ENCODE data around the gene WDFY4. TPM values are rescaled to one million over a fixed set of nuclear protein-coding genes. Genes with fewer than 3 reads are reported as not detected.

The WDFY4 gene
- total and polyA plus RNA-seq, 2 experiments from 2014 or later = 0.14 TPM; not detected in 1

DNA sequence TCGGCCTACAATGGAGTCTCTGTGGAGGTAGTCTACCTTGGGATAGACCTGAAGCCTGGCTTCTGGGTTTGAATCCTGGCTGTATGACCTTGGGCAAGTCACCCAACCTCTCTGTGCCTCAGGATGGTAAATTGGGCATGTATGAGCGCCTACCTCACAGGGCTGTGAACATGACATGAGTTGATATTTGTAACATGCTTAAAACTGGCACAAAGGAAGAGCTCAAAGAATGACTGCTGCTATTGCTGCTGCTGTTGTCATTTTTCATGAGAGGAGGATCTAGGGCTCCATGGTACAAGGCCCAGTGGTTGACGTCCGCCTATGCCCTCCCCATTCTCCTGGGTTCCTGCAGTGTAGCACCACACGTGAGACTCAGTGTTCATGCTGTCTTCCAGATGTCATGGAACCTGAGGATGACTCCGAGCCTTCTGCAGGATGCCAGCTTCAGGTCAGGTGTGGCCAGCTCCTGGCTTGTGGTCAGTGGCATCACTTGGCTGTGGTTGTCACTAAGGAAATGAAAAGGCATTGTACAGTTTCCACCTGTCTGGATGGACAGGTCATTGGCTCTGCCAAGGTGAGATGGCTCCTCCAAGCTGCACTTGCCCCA lies 95.0 kb downstream of the WDFY4 start:
- H3K36me3 ChIP-seq (ENCODE audit: insufficient read depth) = no peaks in the 10 kb centered on the region
- ATAC-seq = no peak
- H2AFZ ChIP-seq = no peak overlapping the region
- H3K9me3 Mint-ChIP-seq = no peaks in the 10 kb centered on the region
- no peak overlapping the region for H3K4me2 ChIP-seq
- no peaks in the 10 kb centered on the region for H4K20me1 ChIP-seq (replicated peaks; ENCODE audit: insufficient read depth)
- H3K4me1 Mint-ChIP-seq = peaks cover 3% of the 10 kb centered on the region; the same call in 1 of the 3 replicates
- no peaks in the 10 kb centered on the region for H3K27me3 ChIP-seq (ENCODE audit: insufficient read depth)
- TF ChIP-seq NANOG (IDR thresholded peaks at IDR 0.05; ENCODE audit: borderline replicate concordance) = no peak
- H3F3A ChIP-seq (replicated peaks; ENCODE audit: low read depth) = no peaks in the 10 kb centered on the region
- H3K27me3 Mint-ChIP-seq (ENCODE audit: insufficient read depth, low read depth, poor library complexity) = no peaks in the 10 kb centered on the region
- H3K9me2 ChIP-seq (ENCODE audit: insufficient read depth) = 0 out of 2 replicates have a peak, but pooled peaks cover 4% of the 10 kb centered on the region
- no peaks in the 10 kb centered on the region for H3K36me3 Mint-ChIP-seq (ENCODE audit: low read depth)
- H3K4me1 ChIP-seq (ENCODE audit: insufficient read depth) = no peaks in the 10 kb centered on the region
- no peak overlapping the region for H3K27ac Mint-ChIP-seq
- no peak overlapping the region for H3K27ac ChIP-seq (ENCODE audit: low read depth)
- no peaks in the 10 kb centered on the region for H3K79me2 ChIP-seq (replicated peaks; ENCODE audit: insufficient read depth)
- H3K4me3 ChIP-seq = no peak overlapping the region
- no peak overlapping the region for H3K4me3 Mint-ChIP-seq
- DNase-seq (ENCODE audit: low spot score) = no peak

DNA sequence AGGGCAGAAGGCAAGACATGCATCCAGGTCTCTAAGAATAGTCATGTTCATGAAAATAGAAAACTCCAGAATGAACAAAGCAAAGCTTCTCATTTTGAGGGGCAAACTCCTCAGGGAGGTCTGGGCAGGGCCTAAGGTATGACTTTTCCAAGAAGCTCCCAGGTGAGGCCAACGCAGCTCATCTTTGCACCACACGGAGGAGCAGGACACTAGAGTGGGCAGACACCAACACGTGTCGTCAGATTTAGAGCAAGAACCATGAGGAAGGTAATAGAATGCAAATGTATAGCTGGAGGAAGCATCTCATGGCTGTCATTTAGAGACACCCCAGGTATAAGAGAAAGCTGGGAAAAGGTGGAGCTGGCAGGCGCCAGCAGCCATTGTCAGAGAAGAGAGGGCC lies 95.7 kb downstream of the WDFY4 start:
- no peaks in the 10 kb centered on the region for H3K9me3 Mint-ChIP-seq
- TF ChIP-seq STAT1 (IDR thresholded peaks at IDR 0.05; ENCODE audit: unreplicated experiment) (no peak), CREB1 (CRISPR knock-in tag; IDR thresholded peaks at IDR 0.05; ENCODE audit: low read depth) (no peak), POLR2AphosphoS5 (IDR thresholded peaks at IDR 0.05; ENCODE audit: low read depth) (no peak), JUNB (IDR thresholded peaks at IDR 0.05; ENCODE audit: unreplicated experiment) (no peak), EZH2phosphoT487 (IDR thresholded peaks at IDR 0.05; ENCODE audit: unreplicated experiment) (no peak), ZNF331 (CRISPR knock-in tag; IDR thresholded peaks at IDR 0.05; ENCODE audit: low read depth) (no peak), EZH2 (IDR thresholded peaks at IDR 0.05; ENCODE audit: low read depth, unreplicated experiment) (no peak), ZNF114 (CRISPR knock-in tag; IDR thresholded peaks at IDR 0.05) (no peak)
- TF ChIP-seq, protein P1, sequence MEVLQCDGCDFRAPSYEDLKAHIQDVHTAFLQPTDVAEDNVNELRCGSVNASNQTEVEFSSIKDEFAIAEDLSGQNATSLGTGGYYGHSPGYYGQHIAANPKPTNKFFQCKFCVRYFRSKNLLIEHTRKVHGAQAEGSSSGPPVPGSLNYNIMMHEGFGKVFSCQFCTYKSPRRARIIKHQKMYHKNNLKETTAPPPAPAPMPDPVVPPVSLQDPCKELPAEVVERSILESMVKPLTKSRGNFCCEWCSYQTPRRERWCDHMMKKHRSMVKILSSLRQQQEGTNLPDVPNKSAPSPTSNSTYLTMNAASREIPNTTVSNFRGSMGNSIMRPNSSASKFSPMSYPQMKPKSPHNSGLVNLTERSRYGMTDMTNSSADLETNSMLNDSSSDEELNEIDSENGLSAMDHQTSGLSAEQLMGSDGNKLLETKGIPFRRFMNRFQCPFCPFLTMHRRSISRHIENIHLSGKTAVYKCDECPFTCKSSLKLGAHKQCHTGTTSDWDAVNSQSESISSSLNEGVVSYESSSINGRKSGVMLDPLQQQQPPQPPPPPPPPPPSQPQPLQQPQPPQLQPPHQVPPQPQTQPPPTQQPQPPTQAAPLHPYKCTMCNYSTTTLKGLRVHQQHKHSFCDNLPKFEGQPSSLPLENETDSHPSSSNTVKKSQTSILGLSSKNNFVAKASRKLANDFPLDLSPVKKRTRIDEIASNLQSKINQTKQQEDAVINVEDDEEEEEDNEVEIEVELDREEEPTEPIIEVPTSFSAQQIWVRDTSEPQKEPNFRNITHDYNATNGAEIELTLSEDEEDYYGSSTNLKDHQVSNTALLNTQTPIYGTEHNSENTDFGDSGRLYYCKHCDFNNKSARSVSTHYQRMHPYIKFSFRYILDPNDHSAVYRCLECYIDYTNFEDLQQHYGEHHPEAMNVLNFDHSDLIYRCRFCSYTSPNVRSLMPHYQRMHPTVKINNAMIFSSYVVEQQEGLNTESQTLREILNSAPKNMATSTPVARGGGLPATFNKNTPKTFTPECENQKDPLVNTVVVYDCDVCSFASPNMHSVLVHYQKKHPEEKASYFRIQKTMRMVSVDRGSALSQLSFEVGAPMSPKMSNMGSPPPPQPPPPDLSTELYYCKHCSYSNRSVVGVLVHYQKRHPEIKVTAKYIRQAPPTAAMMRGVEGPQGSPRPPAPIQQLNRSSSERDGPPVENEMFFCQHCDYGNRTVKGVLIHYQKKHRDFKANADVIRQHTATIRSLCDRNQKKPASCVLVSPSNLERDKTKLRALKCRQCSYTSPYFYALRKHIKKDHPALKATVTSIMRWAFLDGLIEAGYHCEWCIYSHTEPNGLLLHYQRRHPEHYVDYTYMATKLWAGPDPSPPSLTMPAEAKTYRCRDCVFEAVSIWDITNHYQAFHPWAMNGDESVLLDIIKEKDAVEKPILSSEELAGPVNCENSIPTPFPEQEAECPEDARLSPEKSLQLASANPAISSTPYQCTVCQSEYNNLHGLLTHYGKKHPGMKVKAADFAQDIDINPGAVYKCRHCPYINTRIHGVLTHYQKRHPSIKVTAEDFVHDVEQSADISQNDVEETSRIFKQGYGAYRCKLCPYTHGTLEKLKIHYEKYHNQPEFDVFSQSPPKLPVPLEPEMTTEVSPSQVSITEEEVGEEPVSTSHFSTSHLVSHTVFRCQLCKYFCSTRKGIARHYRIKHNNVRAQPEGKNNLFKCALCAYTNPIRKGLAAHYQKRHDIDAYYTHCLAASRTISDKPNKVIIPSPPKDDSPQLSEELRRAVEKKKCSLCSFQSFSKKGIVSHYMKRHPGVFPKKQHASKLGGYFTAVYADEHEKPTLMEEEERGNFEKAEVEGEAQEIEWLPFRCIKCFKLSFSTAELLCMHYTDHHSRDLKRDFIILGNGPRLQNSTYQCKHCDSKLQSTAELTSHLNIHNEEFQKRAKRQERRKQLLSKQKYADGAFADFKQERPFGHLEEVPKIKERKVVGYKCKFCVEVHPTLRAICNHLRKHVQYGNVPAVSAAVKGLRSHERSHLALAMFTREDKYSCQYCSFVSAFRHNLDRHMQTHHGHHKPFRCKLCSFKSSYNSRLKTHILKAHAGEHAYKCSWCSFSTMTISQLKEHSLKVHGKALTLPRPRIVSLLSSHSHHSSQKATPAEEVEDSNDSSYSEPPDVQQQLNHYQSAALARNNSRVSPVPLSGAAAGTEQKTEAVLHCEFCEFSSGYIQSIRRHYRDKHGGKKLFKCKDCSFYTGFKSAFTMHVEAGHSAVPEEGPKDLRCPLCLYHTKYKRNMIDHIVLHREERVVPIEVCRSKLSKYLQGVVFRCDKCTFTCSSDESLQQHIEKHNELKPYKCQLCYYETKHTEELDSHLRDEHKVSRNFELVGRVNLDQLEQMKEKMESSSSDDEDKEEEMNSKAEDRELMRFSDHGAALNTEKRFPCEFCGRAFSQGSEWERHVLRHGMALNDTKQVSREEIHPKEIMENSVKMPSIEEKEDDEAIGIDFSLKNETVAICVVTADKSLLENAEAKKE (CRISPR knock-in tag; IDR thresholded peaks at IDR 0.05) = no peak
- TF ChIP-seq, protein P2, sequence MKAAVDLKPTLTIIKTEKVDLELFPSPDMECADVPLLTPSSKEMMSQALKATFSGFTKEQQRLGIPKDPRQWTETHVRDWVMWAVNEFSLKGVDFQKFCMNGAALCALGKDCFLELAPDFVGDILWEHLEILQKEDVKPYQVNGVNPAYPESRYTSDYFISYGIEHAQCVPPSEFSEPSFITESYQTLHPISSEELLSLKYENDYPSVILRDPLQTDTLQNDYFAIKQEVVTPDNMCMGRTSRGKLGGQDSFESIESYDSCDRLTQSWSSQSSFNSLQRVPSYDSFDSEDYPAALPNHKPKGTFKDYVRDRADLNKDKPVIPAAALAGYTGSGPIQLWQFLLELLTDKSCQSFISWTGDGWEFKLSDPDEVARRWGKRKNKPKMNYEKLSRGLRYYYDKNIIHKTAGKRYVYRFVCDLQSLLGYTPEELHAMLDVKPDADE (IDR thresholded peaks at IDR 0.05) = no peak
- TF ChIP-seq, protein P3, sequence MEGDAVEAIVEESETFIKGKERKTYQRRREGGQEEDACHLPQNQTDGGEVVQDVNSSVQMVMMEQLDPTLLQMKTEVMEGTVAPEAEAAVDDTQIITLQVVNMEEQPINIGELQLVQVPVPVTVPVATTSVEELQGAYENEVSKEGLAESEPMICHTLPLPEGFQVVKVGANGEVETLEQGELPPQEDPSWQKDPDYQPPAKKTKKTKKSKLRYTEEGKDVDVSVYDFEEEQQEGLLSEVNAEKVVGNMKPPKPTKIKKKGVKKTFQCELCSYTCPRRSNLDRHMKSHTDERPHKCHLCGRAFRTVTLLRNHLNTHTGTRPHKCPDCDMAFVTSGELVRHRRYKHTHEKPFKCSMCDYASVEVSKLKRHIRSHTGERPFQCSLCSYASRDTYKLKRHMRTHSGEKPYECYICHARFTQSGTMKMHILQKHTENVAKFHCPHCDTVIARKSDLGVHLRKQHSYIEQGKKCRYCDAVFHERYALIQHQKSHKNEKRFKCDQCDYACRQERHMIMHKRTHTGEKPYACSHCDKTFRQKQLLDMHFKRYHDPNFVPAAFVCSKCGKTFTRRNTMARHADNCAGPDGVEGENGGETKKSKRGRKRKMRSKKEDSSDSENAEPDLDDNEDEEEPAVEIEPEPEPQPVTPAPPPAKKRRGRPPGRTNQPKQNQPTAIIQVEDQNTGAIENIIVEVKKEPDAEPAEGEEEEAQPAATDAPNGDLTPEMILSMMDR (conservative IDR thresholded peaks at IDR 0.05; ENCODE audit: low read depth in 2 of 2) = no peak

More for the DNA sequence above, 95.7 kb downstream of the WDFY4 start:
- H3K36me3 ChIP-seq (ENCODE audit: insufficient read depth) = no peaks in the 10 kb centered on the region
- no peak overlapping the region for H3K4me3 ChIP-seq
- no peaks in the 10 kb centered on the region for H3K4me1 ChIP-seq (ENCODE audit: insufficient read depth)
- H3F3A ChIP-seq (replicated peaks; ENCODE audit: low read depth) = no peaks in the 10 kb centered on the region
- no peaks in the 10 kb centered on the region for H3K27me3 ChIP-seq (ENCODE audit: insufficient read depth)
- Mint-ChIP-seq H3K4me1 (no peaks in the 10 kb centered on the region), H3K27ac (no peak overlapping the region), H3K27me3 (ENCODE audit: insufficient read depth, low read depth, poor library complexity) (no peaks in the 10 kb centered on the region), H3K36me3 (ENCODE audit: low read depth) (no peaks in the 10 kb centered on the region), H3K4me3 (no peak overlapping the region)
- 0 out of 2 replicates have a peak, but pooled peaks cover 4% of the 10 kb centered on the region for H3K9me2 ChIP-seq (ENCODE audit: insufficient read depth)
- no peaks in the 10 kb centered on the region for H3K79me2 ChIP-seq (replicated peaks; ENCODE audit: insufficient read depth)
- H2AFZ ChIP-seq = no peak overlapping the region
- H4K20me1 ChIP-seq (replicated peaks; ENCODE audit: insufficient read depth) = no peaks in the 10 kb centered on the region
- DNase-seq (ENCODE audit: low spot score) = no peak
- ATAC-seq = no peak
- H3K27ac ChIP-seq (ENCODE audit: low read depth) = no peak overlapping the region
- H3K4me2 ChIP-seq = no peak overlapping the region
